Mucosa of rectum (tissue), 2 donors: ENCODE results near the gene ARHGAP1.

Source experiments
- H3K27ac ChIP-seq, 2 donors: one replicate each; pipeline ENCODE4 v1.7.0; 2013; ENCODE audit warnings: inconsistent platforms in 2 of 2, low read depth in 2 of 2, low read length in 2 of 2
- H3K27me3 ChIP-seq, 2 donors: one replicate each; pipeline ENCODE4 v1.7.0; 2013; ENCODE audit warnings: low read length in 2 of 2; ENCODE audit not compliant: control insufficient read depth in 2 of 2, insufficient read depth in 2 of 2
- H3K36me3 ChIP-seq, 2 donors: one replicate each; pipeline ENCODE4 v1.7.0; 2013; ENCODE audit warnings: low read length in 2 of 2; ENCODE audit not compliant: control insufficient read depth in 2 of 2, insufficient read depth in 2 of 2
- H3K4me1 ChIP-seq, 2 donors: one replicate each; pipeline ENCODE4 v1.7.0; 2013; ENCODE audit warnings: low read length in 2 of 2, mild to moderate bottlenecking in 1 of 2; ENCODE audit not compliant: control insufficient read depth in 2 of 2, insufficient read depth in 2 of 2
- H3K4me3 ChIP-seq, 2 donors: one replicate each; pipeline ENCODE4 v1.7.0; 2013; ENCODE audit warnings: low read length in 2 of 2
- H3K9ac ChIP-seq, 2 donors: one replicate each; pipeline ENCODE4 v1.7.0; 2013; ENCODE audit warnings: low read length in 2 of 2, low read depth in 1 of 2, mild to moderate bottlenecking in 1 of 2
- H3K9me3 ChIP-seq, 2 donors: one replicate each; pipeline ENCODE4 v1.7.0; 2013; ENCODE audit warnings: low read length in 2 of 2; ENCODE audit not compliant: control insufficient read depth in 2 of 2
- donor health status: healthy.
- donor health status: Normal muscosa, but diverticular disease.

The ARHGAP1 gene

DNA sequence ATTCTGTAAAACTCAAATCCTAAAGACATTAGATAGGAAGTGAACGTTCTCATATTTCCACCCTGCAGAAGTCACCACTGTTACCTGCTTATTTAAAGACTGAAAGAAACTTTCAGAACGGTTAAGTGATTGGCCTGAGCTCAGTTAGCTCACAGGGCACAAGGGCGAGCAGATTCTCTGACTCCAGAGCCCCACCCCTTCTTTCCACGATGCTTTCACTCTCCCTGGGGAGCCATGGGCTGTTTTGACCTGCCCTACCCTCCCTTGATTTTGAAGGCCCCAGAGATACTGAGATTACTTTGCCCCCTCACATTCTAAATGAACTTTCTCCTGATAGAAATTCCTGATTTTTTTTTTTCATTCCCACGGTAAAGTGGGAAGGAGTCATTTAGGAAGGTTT, 33.9 kb downstream of the ARHGAP1 start:
- H3K27ac ChIP-seq: no peak overlapping the region

DNA sequence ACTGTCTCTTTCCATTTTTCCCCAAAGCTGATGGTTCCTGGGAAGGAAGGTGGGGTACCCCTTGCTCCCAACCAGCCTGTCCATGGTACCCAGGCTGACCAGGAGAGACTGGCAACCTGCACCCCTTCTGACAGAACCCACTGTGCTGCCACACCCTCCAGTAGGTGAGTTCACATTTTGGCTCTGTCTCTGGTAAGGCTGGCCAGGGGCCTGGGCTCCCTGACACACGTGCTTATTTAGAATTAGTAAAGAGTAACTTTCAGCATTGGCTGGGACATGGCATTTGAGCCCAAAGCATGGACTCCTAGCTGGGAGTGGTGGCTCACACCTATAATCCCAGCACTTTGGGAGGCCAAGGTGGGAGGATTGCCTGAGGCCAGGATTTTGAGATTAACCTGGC, 35.1 kb downstream of the ARHGAP1 start:
- no peak overlapping the region for H3K4me3 ChIP-seq
- H3K9ac ChIP-seq: no peak overlapping the region
- no peak overlapping the region for H3K27ac ChIP-seq
- no peaks in the 10 kb centered on the region for H3K27me3 ChIP-seq
- H3K4me1 ChIP-seq: no peaks in the 10 kb centered on the region
- peaks cover 57 to 77% of the 10 kb centered on the region in 2 donors for H3K36me3 ChIP-seq
- no peaks in the 10 kb centered on the region for H3K9me3 ChIP-seq

More for the DNA sequence above, 33.9 kb downstream of the ARHGAP1 start:
- Histone ChIP-seq H3K9me3 (no peaks in the 10 kb centered on the region), H3K27me3 (no peaks in the 10 kb centered on the region), H3K9ac (no peak overlapping the region), H3K36me3 (peaks cover 61 to 84% of the 10 kb centered on the region in 2 donors), H3K4me3 (no peak overlapping the region), H3K4me1 (no peaks in the 10 kb centered on the region)

DNA sequence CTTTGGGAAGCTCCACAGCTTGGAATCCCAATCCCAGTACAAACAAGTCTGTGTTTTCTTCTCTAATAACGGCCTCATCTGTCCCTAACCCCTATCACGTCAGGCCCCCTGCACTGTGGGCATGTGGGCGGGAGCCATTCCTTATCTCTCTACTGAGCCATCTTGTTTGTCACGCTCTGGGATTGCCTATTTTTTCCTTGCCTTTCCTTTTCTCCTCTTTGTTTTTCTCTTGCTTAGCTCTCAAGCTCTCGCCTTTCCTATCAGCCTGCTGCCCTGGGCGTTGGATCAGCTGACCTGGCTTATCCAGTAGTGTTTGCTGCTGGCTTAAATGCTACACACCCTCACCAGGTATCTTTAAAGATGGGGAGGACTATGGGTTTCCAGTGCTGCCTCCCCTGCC, 35.8 kb downstream of the ARHGAP1 start:
- Histone ChIP-seq H3K27me3 (no peaks in the 10 kb centered on the region), H3K9me3 (no peaks in the 10 kb centered on the region), H3K4me1 (no peaks in the 10 kb centered on the region), H3K36me3 (peaks cover 59 to 78% of the 10 kb centered on the region in 2 donors), H3K27ac (no peak overlapping the region), H3K9ac (no peak overlapping the region), H3K4me3 (no peak overlapping the region)

DNA sequence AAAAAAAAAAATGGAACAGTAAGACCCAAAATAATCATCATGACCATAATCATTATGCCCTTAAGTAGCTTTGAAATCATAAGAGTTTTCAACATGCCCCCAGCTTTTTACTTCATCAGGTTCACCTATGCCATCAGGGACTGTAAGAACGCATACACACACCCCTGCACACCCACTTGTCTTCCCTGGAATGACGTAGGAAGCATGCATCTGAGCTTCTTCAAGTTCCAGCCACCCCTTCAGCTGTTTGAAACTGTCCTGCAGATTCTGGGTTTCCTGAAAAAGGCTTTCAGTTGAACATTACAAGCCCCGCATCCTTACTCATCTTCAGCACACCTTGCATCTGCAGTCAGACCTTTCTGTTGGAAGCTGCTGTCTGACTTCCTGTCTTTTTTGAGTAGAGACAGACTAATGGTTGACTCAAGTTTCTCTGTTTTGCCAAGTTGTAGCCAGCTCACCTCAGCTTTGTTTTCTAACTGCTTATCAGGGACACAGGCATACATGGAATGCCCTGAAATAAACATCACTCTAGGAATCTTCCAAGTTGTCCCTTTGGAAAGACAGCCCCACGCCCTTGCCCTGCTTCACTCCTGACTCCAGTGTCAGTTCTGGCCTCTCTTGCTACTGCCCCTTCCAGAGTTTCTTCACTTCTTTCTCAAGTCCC, 37.0 kb downstream of the ARHGAP1 start:
- Histone ChIP-seq H3K4me3 (no peak overlapping the region), H3K27me3 (no peaks in the 10 kb centered on the region), H3K27ac (no peak overlapping the region), H3K9me3 (no peaks in the 10 kb centered on the region), H3K36me3 (peaks cover 62 to 76% of the 10 kb centered on the region in 2 donors), H3K4me1 (no peaks in the 10 kb centered on the region), H3K9ac (no peak overlapping the region)

DNA sequence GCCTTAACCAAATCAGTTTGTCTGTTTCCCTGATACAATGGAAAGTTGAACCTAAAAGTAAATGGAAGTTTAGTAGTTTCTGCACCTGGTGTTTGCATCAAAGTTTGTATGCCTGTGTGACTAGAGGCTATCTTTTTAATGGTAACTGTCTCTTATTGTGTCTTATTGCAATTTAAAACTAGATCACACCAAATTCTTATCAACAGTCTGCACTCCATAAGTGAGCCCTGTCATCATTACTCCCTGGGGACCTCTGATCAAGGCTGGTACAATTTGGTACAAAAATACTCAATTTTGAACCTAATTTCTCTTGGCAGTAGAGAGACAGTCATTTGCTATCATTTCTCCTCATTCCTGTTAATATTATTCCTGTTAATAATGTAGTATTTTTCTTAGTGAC, 38.1 kb downstream of the ARHGAP1 start:
- no peaks in the 10 kb centered on the region for H3K27me3 ChIP-seq
- H3K27ac ChIP-seq: no peak overlapping the region
- H3K4me1 ChIP-seq: no peaks in the 10 kb centered on the region
- H3K9me3 ChIP-seq: no peaks in the 10 kb centered on the region
- no peak overlapping the region for H3K4me3 ChIP-seq
- H3K36me3 ChIP-seq: peaks cover 62 to 75% of the 10 kb centered on the region in 2 donors
- no peak overlapping the region for H3K9ac ChIP-seq

DNA sequence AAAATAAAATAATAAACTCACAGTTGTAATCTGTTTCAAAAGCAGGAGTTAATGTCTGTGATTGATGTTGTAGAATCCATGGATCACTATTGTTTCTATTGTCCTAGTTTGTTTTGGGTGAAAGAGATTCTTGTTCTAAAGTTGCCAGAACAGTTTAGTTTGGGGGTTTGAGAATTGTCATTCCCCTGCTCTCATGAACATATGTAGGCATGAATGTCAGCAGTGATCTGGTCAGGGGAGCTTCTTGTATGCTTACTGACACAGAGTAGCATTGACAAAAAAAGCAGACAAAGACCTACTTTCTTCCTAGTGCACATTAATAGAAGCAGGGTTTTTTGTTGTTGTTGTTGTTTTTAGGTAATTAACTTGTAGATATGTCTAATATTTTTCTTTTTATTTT, 38.6 kb downstream of the ARHGAP1 start:
- Histone ChIP-seq H3K27me3 (no peaks in the 10 kb centered on the region), H3K9ac (no peak overlapping the region), H3K36me3 (peaks cover 63 to 75% of the 10 kb centered on the region in 2 donors), H3K9me3 (no peaks in the 10 kb centered on the region), H3K27ac (no peak overlapping the region), H3K4me1 (no peaks in the 10 kb centered on the region), H3K4me3 (no peak overlapping the region)

DNA sequence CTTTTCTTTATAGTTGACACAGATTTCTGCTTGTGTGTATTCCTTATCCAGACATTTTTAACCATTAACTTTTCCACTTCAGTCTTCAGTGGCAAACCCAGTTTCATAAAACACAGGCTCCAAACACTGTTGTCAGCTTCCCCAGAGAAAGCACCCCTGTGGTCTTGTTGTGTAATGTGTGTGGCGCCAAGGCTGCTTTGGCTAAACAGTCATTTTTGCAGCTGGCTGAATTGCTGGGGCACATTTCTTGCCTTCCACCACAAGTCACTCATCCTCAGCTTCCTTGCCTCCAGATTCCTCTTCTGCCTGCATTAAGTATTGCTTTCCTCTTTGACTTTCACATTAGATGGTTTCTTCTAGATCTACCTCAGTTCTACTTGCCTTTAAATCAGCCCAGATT, 40.5 kb downstream of the ARHGAP1 start:
- Histone ChIP-seq H3K4me3 (no peak overlapping the region), H3K9ac (no peak overlapping the region), H3K27me3 (no peaks in the 10 kb centered on the region), H3K9me3 (no peaks in the 10 kb centered on the region), H3K36me3 (peaks cover 66 to 73% of the 10 kb centered on the region in 2 donors), H3K4me1 (no peaks in the 10 kb centered on the region), H3K27ac (no peak overlapping the region)

DNA sequence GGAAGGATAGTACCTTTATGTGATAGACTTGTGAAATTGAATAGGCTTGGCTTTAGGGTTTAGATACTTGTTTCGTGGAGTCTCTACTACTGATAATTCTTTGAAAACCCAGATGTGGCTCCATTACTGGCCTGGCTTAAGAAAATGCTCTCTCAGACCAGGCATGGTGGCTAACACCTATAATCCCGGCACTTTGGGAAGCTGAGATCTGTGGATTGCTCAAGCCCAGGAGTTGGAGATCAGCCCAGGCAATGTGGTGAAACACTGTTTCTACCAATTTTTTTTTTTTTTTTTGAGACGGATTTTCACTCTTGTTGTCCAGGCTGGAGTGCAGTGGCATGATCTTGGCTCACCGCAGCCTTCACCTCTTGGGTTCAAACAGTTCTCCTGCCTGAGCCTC, 42.2 kb downstream of the ARHGAP1 start:
- Histone ChIP-seq H3K36me3 (peaks cover 53 to 65% of the 10 kb centered on the region in 2 donors), H3K4me3 (no peak overlapping the region), H3K9ac (no peak overlapping the region), H3K27me3 (no peaks in the 10 kb centered on the region), H3K27ac (no peak overlapping the region), H3K9me3 (no peaks in the 10 kb centered on the region), H3K4me1 (no peaks in the 10 kb centered on the region)

DNA sequence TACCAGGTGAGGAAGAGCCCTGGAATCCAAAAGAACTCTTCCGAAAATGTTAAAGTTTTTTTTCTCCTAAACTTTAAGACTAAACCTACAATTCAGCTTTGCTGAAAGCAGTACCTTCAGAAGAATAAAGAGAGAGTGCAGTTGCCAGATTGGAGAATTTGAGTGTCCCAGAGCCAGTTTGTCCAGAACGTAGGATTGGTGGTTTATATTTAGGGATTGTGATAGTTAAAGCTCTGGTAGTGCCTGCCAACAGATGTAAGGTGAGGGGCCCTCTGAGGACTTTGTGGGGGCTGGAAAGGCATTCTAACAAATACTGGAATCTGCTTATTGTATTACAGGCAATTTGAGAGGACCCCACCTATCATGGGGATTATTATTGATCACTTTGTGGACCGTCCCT, 43.2 kb downstream of the ARHGAP1 start:
- peaks cover 46 to 65% of the 10 kb centered on the region in 2 donors for H3K36me3 ChIP-seq
- no peaks in the 10 kb centered on the region for H3K9me3 ChIP-seq
- no peaks in the 10 kb centered on the region for H3K4me1 ChIP-seq
- H3K9ac ChIP-seq: no peak overlapping the region
- no peaks in the 10 kb centered on the region for H3K27me3 ChIP-seq
- no peak overlapping the region for H3K4me3 ChIP-seq
- H3K27ac ChIP-seq: no peak overlapping the region

DNA sequence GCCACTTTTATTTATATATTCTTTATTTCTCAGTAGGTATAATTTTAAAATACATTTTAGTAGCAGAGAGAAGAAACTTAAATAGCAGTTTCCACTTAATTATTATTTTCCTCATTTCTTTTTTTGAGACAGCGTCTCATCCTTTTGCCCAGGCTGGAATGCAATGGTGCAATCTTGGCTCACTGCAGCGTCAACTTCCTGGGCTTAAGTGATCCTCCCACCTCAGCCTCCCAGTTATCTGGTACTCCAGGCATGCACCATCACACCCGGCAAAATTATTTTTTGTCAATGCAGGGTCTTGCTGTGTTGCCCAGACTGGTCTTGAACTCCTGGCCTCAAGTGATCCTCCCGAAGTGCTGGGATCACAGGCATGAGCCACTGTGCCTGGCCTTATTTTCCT, 44.8 kb downstream of the ARHGAP1 start:
- Histone ChIP-seq H3K9ac (no peak overlapping the region), H3K9me3 (no peaks in the 10 kb centered on the region), H3K36me3 (peaks cover 59 to 72% of the 10 kb centered on the region in 2 donors), H3K27me3 (no peaks in the 10 kb centered on the region), H3K4me3 (no peak overlapping the region), H3K4me1 (no peaks in the 10 kb centered on the region), H3K27ac (no peak overlapping the region)
